22Rv1 (cell line): Measurements from ENCODE around the gene LRRC1.

Source experiments
- CTCF ChIP-seq: fragments of 450-650 bp; IDR thresholded peaks from 2 replicates; pipeline ENCODE4 v1.5.1; 2017; ENCODE audit warnings: mild to moderate bottlenecking
- ZFX ChIP-seq: fragments of 450-650 bp; IDR thresholded peaks from 2 replicates; pipeline ENCODE4 v1.6.1; 2017; ENCODE audit warnings: antibody characterized with exemption, borderline replicate concordance

GRCh38 chr6:53917464-53917842 lies 122.6 kb downstream of the LRRC1 start:
- TF ChIP-seq CTCF: no peak
- no peak for TF ChIP-seq ZFX
